GM12801 (cell line): Measurements from ENCODE around the gene ARR3.

Source experiments
- CTCF ChIP-seq: IDR thresholded peaks from one replicate; pipeline ENCODE4 v1.5.1; 2011; ENCODE audit warnings: control low read depth; ENCODE audit not compliant: insufficient read length; ENCODE audit errors: extremely low read depth

Gene ARR3

GRCh38 chrX:70324326-70324725 lies 56.2 kb downstream of the ARR3 start:
- no peak for TF ChIP-seq CTCF

DNA sequence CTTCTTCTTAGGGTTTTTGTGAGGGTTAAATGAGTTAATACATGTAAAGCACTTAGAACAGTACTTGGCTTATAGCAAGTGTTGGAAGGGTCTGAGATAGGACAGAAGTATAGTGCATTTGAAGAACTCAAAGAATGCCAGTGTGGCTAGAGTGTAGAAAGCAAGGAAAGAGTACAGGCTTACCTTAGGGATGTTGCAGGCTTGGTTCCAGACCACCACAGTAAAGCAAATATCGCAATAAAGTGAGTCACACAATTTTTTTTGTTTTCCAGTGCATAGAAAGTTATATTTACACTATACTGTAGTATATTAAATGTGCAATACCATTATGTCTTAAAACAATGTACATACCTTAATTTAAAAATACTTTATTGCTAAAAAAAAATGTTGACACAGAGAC lies 63.0 kb downstream of the ARR3 start:
- TF ChIP-seq CTCF, result no peak
